GM18861 (cell line): ENCODE results near the gene ECE2.
A peak's percentile ranks its signal among the peaks of the same experiment; 100 is the strongest.
"Not testable (repeated sequence)": the region's sequence is repeated elsewhere in the genome, so short reads cannot be mapped to it uniquely, and the experiment has no call there.

Source experiments
- ATAC-seq: cut with Tn5 transposase; IDR thresholded peaks from one replicate; pipeline ENCODE4 v1.9.1; 2021; ENCODE audit not compliant: unreplicated experiment

ECE2 gene

DNA sequence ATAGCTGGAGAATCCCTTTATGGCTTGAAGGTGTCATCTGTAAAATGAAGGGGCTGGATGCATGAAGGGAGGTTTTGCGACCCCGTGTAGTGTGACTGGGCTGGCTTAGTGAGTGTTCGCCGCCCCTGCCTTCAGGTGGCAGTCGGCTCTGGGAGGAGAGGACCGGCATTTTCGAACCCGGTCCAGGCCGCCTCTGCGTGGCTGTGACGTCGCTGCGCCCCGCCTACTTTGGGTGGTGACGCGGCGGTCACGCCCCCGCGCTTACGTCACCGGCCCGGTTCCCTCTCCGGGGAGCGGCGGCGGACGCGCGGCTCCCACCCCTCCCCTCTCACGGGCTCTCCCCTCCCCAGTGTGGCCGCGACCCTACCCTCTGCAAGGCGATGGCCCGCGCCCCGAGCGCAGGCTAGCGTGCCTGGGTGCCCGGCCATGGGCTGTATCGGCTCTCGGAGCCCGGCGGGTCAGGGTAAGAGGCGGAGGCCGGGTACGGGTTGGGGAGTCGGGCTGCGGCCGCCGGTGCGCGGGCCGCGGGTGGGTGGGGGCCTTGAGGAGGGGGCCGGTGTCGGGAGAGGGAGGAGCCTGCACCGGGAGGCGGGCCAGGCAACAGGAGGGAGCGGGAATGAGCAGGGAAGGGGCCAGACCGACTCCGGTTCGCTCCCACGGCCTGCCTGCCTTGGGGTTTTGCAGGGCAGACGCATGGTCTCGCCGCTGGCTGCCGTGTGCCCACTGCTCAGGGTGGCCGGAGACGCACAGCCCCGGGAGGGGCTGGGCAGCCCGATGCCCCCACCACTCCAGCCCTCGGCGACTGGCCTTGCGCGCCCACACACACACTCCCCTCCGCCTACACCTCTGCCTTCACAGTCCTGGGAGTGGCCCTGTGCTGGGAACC lies 60.1 kb downstream of the ECE2 start:
- peak; percentile 65 for ATAC-seq

DNA sequence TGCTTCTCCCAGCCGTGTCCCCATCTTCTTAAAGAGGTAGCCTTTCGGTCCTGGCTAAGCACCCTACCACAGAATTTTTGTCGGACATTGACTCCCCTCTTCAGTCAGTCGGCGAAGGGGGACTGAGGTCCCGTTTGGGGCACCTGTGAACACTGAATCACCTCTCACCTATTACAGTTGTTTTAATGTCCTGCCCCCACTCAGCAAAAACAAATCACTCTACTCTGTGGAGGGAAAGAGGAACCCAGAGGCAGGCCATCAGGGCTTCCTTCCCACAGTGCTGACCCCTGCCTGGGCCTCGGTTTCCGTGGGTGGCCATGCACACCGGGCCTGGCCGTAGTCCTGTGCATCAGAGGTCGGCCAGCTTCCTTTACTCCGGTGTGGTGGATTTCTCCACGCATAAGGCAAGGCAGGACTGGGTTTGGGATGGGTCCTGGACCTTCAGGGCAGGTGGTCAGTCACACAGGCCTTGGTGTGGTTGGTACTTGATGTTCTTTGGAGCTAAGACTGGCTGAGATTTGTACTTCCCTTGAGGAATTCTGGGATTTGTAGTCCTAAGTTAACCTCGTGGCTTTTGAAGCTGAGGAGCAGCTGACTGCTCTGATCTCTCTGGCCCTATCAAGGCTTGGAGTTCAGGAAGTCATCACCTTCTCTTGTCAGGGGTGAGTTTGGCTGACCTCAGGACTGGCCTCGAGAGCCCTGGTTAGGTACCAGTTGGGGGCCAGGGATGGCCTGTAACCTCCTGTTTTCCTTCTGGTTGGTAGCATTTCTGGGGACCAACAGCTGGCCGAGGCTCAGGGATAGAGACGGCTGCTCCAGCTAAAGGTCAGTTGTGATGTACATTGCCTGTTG lies 61.0 kb downstream of the ECE2 start:
- no peak for ATAC-seq

DNA sequence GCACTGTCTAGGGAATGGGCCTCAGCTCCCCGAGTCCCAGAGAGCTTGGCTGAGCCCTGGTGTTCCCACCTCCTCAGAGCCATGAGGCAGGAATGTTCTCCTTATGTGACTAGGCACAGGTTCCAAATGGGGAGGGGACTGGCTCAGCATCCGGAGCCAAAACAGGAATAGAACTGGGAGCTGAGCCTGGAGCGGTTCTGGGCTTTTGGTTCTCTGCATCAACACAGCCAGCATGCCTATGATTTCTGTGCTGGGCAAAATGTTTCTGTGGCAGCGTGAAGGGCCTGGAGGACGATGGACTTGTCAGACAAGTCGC lies 61.5 kb downstream of the ECE2 start, which contains the start of gene FAM131A:
Gene FAM131A (plus strand): TSS at position 202 of the 316 bp plus-strand sequence. CDS start 31 bp downstream, at position 233.
- no peak for ATAC-seq

DNA sequence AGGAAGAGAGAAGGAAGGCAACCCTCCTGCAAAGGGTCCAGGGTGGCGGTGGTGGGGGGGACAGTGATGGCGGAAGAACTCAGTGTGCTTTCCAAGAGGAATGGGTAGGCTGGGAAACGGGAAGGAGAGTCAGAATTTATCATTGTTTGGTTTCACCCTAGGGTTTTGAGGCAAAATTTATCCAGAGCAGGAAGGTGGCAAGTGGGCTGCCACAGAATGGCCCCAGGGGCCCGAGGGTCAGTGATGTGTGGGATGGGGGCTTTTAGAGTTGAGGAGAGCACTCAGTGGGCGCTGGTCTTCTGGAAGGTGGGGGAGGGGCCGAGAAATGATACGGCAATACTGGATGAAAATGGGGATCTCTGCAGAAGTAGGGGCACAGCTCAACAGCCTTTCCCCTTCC lies 62.2 kb downstream of the ECE2 start:
- ATAC-seq: no peak

DNA sequence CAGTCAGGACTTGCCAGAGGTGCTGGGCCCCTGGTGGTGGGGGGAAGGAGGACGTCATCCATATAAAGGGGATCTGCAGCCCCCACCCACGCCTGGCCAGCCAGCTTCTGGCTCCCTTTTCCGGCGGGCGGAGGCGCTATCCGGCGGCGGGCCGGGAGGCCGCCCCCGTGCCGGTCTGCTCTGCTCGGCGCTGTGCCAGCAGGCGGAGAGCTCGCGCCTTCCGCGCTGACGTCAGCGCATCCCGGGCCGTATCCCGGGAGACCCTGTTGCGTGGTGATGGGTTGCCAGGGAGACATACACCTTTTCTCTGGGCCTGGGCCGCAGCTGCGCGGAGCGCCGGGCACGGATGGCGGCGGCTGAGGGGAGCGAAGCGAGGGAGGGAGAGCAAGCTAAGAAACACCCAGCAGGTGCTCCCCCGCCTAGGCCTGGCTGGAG lies 62.7 kb downstream of the ECE2 start:
- ATAC-seq: no peak

DNA sequence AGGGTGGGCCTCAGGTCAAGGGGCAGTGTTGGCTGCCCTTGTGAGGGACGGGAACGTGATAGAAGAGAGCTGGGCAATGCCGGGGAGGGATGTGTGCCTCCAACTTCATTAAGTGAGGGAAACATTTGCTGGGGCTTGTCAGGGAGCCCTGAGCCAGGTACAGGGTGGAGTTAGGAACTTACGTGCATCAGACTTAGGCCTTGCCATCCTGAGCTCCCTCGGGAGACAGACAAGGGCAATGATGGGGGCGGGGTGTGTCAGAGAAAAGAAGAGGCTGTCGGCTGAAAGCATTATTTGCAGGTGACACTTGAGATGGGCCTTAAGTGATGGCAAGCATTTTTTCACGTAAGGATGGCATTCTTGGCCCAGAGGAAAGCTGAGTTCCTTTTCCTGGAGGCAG lies 63.2 kb downstream of the ECE2 start:
- no peak for ATAC-seq

DNA sequence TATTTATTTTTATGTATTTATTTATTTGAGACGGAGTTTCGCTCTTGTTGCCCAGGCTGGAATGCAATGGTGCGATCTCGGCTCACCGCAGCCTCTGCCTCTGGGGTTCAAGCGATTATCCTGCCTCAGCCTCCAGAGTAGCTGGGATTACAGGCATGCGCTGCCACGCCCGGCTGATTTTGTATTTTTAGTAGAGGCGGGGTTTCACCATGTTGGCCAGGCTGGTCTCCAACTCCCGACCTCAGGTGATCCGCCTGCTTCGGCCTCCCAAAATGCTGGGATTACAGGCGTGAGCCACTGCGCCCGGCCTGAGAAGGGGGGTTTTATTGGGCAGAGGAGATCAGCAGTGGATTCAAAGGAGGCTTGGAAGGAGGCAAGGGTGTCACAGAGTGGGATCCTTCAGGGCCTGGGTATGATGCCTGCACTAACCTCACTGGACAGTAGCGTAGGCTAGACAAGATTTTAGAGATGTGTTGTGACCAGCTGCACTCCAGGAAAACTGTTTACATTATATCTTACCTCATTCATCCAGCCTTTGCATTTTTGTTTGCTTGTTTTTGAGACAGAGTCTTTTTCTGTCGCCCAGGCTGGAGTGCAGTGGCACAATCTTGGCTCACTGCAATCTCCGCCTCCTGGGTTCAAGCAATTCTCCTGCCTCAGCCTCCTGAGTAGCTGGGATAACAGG lies 63.8 kb downstream of the ECE2 start:
- not testable (repeated sequence) for ATAC-seq

DNA sequence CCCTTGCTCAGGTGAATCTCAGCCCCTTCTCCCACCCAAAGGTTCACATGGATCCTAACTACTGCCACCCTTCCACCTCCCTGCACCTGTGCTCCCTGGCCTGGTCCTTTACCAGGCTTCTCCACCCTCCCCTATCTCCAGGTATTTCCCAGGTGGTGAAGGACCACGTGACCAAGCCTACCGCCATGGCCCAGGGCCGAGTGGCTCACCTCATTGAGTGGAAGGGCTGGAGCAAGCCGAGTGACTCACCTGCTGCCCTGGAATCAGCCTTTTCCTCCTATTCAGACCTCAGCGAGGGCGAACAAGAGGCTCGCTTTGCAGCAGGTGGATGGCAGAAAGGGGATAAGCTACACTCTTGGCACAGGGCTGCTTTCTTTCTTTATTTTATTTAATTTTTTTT lies 66.1 kb downstream of the ECE2 start:
- no peak for ATAC-seq
